GDM1 (cell line): ENCODE measurements around the gene KRT33A.
"Not testable (repeated sequence)": the region's sequence is repeated elsewhere in the genome, so short reads cannot be mapped to it uniquely, and the experiment has no call there.

ENCODE experiments used
- DNase-seq: peaks from one replicate; lab custom pipeline; 2025; lab: John Stamatoyannopoulos, UW

KRT33A gene

DNA sequence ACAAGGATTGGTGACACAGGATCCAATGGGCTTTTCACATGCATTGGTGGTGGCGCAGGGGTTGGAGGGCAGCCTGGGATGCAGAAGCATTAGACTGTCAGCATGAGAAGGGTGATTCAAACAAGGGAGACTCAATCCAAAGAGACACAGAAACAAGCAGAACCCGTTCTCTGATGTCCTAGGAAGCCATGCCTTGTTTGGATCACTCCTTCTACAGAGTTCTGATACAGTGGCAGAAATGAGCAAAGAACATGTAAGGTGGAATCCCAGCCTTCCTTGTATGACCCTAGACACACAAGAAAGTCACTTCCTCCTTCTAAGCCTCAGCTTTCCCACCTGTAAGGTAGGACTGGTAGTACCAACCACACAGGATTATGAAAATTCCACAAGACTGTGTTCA is 13.3 kb upstream of the KRT33A start:
- DNase-seq, result no peak

DNA sequence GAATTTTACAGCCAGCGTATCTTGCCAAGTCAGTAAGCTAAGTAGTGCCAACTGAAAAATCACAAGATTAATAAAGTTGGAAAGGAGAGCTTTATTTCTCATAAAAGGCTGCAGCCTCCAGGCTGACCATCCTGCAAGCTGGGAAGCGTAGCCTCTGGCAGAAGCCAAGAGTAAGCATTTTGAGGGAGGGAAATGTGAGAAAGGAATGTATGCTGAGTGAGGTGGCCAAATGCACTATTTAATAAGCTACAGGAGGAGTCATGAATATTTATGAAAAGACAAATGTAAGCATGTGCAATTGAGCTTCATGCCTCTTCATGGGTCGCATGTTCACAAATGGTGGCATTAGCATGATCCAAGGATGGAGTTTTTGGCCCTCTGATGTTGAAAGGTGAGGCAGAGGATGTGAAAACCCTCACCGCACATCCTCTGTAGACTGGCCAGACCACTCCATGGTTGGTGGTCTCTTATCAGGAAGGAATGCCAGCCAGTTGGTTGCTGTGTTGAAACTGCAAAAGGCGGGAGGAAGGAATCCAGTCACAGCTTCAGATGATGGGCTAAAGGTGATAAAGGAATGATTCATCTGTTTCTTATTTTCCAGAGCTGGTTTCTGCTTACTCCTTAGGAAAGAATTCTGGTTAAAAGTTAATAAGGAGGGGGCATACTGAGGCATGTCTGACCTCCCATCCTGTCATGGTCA is 9.8 kb upstream of the KRT33A start:
- no peak for DNase-seq

DNA sequence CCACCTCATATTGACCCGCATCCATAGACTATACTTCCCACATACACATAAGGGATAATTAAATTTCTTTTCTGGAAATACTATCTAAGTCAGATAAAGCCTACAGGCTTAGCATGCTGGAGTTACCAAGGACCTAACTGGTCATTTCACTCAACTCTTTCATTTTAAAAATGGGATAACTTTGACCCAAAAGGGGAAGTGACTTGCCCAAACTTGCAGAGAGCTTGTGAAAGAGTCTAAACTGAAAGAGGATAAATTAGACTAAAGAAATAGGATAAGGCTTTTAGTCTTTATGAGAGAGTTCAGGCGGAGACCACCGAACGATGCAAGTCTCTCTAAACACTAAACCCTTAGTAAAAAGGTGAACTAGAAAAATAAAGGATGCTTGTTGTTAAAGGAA is 3.9 kb upstream of the KRT33A start:
- DNase-seq, result peak; percentile 8

DNA sequence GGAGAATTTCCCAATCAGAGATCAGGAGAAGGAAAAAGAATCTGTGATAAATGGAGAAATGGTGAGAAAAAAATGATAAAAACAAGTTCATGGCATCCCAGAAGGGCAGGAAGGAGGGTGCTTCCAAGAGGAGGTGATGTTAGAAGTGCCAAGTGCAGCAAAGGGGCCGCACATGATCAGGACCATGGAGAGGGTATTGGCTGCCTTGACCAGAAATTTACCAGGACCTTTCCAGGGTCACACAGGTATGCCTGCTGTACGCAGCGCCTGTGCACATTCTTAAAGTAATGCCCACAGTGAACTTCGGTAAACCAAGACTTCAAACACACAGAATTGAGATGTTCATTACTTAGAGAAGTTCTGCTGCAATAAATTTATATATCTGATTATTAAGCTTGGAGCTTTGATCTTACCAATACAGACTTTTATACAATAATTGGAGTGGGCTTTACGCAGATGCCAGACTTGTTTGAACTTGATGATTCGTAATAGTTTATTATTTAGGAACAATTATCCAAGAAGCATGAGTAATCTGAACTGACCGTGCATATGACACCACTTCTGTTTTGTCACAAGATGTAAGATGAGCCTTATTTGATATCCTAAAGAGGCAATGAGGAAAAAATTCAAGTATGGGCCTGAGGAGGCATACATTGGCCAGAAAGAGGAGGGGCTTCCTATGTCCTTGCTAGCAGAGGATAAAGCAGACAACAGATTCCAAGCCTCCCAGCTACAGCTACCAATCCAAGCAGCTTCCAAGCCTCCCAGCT is 2.2 kb upstream of the KRT33A start:
- no peak for DNase-seq

DNA sequence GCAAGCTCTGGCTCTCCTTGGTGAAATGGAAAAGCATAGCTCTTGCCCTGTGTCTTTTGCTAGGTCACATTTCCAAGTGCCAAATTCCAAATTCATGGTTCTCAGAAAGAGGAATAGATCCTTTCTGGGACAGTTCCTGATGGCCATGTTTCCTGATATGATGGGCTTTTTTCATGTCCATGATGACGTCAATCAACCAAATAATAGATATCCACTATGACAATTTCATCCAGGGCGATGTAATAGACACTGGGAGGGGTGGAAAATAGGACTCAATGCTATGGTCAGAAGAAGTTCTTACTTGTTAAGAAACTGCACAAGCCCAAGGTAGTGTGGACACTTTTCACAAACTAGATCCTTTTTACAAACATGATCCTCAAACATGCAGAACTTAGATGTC is 549 bp upstream of the KRT33A start:
- no peak for DNase-seq

DNA sequence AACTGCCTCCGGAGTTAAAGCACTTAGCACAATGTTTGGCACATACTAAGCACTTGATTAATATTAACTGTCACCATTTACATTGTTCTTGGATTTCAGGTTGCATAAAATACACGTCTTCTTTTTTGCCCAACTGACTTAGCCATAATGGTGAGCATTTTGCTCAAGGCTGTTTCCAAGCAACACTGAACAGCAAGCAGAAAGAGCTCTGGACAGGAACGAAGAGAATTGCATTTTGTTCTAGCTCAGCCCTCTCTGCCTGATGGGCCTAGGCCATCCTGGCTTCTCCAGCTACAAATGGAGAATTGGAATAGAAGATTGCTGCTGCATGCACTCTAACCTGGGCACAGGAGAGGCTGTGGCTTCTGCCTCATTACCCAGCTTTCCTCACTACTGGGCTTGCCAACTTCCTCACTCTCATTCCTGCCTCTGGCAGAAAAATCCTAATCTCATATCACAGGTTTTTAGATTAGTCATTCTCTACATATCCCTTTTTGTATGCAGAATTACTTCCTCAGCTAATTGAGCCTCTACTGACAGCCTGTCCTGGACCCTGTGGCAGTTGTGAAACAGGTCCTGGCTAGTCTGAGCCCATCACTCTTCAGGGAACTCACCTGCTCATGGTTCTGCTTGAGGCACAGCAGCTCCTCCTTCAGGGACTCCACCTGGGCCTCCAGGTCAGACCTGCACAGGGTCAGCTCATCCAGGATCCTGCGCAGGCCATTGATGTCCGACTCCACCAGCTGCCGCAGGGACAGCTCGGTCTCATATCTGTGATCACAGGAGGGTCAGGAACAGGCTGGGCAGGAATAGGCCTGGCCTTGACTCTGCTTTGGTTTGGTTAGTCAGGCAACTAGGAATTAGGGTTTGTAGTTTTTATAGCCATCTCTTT is 2.5 kb downstream of the KRT33A start:
- DNase-seq, result no peak

DNA sequence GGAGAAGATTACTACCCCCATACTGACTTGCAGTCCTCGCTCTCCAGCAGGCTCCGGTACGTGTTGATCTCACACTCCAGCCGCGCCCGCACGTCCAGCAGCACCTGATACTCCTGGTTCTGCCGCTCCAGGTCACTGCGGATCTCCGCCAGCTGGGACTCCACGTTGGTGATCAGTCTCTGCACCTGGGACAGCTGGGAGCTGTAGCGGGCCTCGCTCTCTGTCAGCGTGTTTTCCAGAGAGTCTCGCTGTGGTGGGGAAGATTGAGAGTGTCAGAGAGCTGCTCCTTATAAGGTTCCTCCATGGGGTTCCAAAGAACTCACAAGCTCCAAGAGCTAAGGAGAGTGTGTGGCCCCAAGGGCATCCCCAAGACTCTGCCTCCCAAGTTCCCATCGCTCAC is 4.2 kb downstream of the KRT33A start:
- DNase-seq, result not testable (repeated sequence)

DNA sequence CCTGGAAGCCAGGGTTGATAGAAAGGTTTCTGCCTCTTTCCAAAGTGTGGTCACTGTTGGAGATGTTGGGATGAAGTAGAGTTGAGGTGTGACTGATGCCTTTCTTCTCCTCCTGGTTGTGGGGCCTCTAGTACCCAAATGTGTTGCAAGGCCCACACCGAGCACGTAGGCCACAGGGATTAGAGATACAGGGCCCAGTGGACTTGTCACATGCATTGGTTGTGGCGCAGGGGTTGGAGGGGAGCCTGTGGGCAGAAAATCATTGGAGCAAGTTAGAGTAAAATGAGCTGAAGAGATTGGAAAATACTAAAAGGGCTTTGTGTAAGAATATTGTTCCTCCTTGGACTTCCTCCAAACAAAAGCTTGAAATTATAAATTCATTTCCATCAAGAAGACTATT is 4.6 kb downstream of the KRT33A start:
- no peak for DNase-seq

DNA sequence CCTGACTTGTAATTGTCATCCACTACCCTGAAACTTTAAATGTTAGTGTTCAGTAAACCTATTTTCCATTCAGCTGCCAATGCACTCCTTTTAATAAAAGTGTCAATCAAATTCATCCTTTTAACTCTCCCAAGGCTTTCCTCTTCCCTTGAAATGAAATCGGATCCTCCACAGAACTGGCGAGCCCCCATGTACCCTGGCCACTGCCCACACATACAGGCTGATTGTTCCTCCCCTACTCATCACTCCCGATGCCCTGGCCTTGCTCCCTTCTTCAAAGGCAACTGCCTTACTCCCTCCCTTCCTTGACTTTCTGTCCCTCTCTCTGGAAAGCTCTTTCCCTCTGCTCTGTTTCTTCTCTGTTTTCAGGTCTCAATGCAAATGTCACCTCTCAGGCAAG is 7.6 kb downstream of the KRT33A start:
- DNase-seq, result no peak

DNA sequence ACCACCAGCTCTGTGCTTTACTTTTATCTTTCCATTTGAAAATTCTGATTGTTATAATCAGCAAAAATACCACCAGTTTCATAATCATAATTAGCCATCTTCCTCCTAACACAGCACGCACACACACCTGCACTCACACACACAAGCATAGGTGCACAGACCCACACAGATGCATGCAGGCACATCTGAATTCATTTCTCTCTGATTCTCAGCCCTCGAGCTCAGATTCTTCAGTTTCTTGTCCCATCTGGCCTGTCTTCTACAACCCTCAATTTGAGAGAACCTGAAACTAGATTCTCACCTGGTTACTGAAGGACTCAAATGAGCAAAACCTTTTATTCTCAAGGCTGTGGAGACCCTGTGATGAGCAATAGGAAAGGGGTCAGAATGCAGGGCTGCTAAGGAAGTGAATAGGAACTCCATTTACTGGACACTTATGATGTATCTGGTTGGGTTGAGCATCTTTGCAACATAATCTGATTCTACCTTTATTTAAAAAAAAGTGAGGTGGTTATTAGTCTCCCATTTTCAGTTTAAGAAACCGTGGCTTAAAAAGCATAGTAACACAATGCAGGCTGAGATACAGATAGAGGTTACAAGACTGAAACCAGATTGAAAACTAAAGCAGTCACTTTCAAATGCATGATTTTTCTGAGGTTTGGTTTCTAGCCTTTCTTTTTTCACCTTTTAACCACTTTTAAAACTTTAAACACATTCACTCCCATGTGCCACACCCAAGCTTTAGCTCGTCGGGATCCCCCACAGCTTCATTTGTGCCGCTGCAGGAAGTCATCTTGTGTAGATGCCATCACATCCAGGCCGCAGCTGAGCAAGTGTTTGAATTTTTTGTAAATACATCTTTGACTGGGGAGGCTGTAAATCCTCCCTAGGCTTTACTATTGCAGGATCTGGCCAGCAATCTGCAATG is 9.4 kb downstream of the KRT33A start:
- DNase-seq, result no peak

DNA sequence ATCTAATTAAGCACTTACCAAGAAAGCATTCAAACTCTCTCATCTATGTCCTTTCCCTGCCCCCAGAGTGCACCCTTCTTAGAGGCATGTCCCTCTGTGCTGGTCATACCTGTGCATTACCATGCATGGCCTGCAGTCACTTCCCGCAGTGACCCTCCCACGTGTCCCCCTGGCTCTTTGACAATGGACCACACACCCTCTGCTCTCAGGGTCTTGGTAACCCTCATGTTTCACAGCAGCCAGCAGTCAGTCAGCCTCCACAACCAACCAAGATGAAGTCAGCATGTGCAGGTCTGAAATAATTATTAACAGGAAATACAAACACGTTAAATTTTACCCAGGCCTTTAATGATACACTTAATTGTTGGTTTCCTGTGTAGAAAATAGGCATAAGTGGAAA is 10.1 kb downstream of the KRT33A start:
- DNase-seq, result no peak

DNA sequence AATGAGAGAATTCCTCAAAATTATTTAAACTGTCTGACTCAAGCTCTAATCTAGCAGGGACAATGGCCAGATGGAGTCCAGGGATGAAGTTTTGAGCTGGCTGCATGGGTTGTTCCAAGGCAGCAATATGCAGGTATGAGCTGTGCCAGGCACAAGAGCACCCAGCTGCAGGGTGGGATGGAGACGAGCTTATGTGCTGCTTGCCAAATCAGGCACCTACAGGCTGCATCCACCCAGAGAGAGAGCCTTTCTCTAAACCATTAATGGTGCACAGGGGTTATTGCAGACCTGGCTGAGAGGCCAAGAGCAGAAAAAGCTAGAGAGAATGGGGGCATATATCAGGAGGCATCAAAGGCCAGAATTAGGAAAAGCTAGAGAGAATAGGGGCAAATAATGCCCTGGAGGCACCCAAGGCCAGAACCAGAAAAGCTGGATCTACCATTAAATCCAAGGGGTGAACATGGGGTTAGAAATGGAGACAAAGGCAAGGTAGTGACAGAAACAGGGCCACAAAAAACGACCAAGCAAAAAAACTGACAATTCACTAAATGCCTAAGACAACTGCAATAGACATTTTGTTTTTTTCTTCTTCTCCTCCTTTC is 11.0 kb downstream of the KRT33A start:
- DNase-seq, result no peak

DNA sequence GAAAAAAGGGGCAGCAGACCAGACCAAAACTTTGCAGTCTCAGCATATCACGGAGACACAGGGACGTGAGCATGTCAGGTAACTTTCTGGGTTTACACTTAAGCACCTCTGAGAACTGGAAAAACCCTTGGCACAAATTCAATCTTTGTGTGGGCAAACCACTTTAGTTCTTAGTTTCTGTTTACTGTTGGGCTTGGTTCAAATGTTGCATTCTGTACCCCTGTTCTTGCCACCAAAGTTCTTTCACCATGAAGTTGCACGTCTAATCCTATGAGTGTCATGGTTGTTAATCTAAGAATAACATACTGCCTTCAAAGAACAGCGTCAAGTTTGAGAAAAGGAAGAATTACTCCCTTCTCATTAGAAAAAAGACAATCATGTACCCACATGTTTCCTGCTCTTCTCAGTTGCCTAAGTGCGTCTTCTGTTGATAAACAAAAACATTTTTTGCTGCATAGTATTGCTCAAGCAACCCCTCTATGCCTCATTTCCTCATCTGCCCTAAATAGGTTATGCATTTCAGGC is 11.6 kb downstream of the KRT33A start:
- DNase-seq, result no peak

DNA sequence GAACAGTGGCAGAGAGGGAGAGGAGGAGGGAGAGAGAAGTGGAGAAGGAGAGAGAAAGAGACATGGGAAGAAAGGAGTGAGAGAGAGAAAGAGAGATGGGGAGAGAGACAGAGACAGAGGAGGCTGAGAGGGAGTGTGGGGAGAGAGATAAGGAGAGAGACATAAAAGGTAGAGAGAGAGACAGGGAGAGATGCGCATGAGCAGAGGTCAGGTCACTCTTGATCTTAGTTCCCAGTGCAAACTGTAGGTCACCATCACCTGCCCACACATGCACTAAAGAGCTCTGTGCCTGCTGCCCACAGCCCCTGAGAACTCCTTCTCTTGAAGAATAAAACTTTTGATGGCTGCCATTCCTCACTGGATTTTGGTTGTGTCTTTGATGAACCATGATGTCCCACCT is 14.9 kb downstream of the KRT33A start:
- no peak for DNase-seq

DNA sequence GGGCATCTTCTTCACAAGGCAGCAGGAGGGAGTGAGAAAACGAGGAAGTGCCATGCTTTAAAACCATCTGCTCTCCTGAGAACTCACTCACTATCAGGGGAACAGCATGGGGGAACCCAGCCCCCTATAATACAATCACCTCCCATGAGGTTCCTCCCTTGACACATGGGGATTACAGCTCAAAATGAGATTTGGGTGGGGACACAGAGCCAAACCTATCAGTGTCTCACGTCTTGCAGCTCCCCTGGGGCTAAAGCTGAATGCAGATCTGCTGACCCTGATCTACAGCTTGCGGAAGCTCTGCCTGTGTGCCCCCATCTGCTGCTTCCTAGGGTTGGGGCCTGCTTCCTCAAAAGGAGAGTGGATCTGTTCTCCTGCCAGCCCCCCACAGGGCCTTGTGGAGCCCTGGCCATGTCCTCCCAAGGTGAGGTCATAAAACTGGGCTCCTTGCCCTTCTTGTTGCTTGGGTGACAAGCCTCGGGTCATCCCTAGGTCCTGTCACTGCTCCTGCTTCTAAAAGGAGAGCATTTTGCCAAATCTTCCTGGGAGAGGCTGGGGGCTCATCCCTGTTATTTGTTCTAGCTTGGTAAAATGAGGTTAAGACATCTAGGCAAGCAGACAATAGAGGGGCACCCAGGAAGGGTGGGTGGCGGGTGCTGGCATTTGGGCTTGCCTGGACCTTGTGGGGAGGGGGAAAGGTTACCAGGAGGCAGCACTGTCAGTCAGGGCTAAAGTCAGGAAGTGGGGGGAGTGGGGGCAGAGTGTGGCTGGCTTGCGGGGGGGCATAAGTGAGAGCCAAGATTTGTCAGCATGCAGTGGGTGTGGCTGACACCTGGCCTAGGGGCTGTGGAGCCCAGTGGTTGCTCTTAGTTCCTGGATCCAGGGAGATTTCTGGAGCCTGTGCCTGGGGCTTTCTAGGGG is 16.0 kb downstream of the KRT33A start:
- DNase-seq, result no peak

DNA sequence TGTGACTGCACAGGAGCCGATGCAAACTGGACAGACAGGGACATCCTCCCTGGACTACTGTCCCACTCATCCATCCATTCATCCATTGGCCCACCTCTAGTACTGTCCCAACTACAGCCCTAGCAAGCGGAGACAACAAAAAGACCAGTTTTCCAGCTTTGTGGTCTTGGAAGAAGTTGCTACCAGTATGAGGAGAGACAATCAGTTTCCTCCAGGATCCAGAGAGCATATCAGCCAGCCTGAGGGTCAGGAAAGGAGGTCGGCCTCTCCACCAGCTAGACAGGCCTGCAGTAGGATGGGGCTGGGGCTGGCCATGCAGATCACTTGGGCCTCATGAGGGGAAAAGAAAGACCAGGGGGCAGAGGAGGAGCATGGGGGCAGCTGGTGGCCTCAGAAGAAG is 16.8 kb downstream of the KRT33A start:
- no peak for DNase-seq

DNA sequence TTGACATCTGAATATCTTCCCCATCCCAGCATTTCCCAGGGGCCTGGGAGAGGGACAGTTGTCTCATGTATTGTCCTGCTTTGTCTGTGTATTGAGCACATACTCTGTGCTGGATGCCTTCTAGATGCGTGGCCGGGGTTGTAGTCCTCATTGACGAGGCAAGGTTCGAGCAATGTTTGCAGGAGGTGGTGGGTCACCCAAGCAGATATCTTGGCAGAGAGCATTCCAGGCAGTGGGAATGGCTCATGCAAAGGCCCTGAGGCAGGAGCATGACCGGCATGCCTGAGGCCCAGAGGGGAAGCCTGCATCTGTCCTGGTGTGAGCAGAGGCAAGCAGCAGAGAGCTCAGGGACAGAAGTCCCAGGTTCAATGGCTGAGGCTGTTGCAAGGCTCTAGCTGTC is 17.5 kb downstream of the KRT33A start:
- DNase-seq, result no peak

DNA sequence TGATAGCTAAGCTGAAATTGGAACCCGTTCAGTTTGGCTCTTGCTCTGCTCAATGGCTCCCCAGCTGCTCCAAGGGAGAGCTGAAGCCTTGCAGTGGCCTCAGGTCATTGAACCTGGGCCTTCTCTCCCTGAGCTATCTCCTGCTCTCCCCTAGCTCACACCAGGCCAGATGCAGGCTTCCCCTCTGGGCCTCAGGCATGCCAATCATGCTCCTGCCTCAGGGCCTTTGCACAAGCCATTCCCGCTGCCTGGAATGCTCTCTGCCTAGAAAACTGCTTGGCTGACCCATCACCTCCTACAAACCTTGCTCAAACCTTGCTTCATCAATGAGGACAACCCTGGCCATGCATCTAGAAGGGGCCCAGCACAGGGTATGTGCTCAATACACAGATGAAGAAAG is 18.4 kb downstream of the KRT33A start:
- no peak for DNase-seq

DNA sequence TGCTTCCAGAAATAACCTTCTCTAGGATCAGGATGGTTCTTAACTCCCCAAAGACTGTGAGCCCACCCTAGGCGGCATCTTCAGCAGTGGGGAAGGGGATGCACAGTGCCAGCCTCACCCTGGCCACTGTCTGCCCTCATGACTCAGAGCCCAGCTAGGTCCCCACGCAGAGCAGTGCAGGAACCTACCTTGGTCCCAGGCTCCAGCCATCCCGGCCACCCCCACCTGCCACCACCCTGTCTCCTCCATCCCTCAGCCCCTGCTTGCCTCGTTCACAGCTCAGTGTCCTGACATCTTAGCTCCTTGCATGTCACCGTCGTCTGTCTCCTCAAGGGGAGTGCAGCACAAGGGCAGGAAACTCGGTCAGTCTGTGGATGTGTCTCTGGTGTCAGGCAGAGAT is 19.0 kb downstream of the KRT33A start:
- no peak for DNase-seq
